CD4-positive, alpha-beta T cell treated with Interferon gamma for 1 hour (primary cell): Measurements from ENCODE around the gene GRK2.
"Not testable (repeated sequence)": the region's sequence is repeated elsewhere in the genome, so short reads cannot be mapped to it uniquely, and the experiment has no call there.

Source experiments
- DNase-seq: peaks from one replicate; pipeline ENCODE4 v3.0.0-alpha.2; 2020

Gene GRK2

GRCh38 chr11:67266449-67267187, at the start of gene GRK2:
Gene GRK2 (plus strand): TSS chr11:67266473. CDS start chr11:67266700, 227 bp downstream.
- DNase-seq: peak; percentile 48

GRCh38 chr11:67227726-67228125, 38.5 kb upstream of the GRK2 start:
- DNase-seq: no peak

GRCh38 chr11:67230406-67230805, 35.9 kb upstream of the GRK2 start:
- no peak for DNase-seq

- DNase-seq: no peak
These were observed 35.4 kb upstream of the GRK2 start for GRCh38 chr11:67230886-67231285.

- DNase-seq: no peak
These were observed 32.6 kb upstream of the GRK2 start for GRCh38 chr11:67233584-67234190.

GRCh38 chr11:67234571-67234970, 31.7 kb upstream of the GRK2 start:
- DNase-seq: not testable (repeated sequence)

GRCh38 chr11:67237574-67237973, 28.7 kb upstream of the GRK2 start:
- no peak for DNase-seq

- no peak for DNase-seq
These were observed 27.1 kb upstream of the GRK2 start for GRCh38 chr11:67238894-67239782.

- DNase-seq: peak; percentile 98
These were observed 26.3 kb upstream of the GRK2 start for GRCh38 chr11:67239783-67240575.

- DNase-seq: peak; percentile 91
These were observed 25.5 kb upstream of the GRK2 start for GRCh38 chr11:67240576-67241389.

- DNase-seq: no peak
These were observed 23.7 kb upstream of the GRK2 start for GRCh38 chr11:67242548-67242947.

GRCh38 chr11:67243051-67243450, 23.2 kb upstream of the GRK2 start:
- DNase-seq: no peak

GRCh38 chr11:67245046-67245445, 21.2 kb upstream of the GRK2 start:
- DNase-seq: no peak

GRCh38 chr11:67247946-67248550, 18.2 kb upstream of the GRK2 start:
- DNase-seq: no peak

GRCh38 chr11:67248653-67249052, 17.6 kb upstream of the GRK2 start:
- no peak for DNase-seq

GRCh38 chr11:67250059-67251043, 15.9 kb upstream of the GRK2 start:
- no peak for DNase-seq

- DNase-seq: no peak
These were observed 14.4 kb upstream of the GRK2 start for GRCh38 chr11:67251841-67252240.

GRCh38 chr11:67252831-67253239, 13.4 kb upstream of the GRK2 start:
- peak; percentile 48 for DNase-seq

GRCh38 chr11:67253872-67254624, 12.2 kb upstream of the GRK2 start:
- DNase-seq: no peak
